ENCODE results near the gene PKN3. TPM values are rescaled to one million over a fixed set of nuclear protein-coding genes. Genes with fewer than 3 reads are reported as not detected.
A peak's percentile ranks its signal among the peaks of the same experiment; 100 is the strongest.
"Not testable (repeated sequence)": the region's sequence is repeated elsewhere in the genome, so short reads cannot be mapped to it uniquely, and the experiment has no call there.

Gene PKN3
- total RNA-seq, 6 donors from 2014 or later: 4.8 to 38.8 (median 14.0) TPM

DNA sequence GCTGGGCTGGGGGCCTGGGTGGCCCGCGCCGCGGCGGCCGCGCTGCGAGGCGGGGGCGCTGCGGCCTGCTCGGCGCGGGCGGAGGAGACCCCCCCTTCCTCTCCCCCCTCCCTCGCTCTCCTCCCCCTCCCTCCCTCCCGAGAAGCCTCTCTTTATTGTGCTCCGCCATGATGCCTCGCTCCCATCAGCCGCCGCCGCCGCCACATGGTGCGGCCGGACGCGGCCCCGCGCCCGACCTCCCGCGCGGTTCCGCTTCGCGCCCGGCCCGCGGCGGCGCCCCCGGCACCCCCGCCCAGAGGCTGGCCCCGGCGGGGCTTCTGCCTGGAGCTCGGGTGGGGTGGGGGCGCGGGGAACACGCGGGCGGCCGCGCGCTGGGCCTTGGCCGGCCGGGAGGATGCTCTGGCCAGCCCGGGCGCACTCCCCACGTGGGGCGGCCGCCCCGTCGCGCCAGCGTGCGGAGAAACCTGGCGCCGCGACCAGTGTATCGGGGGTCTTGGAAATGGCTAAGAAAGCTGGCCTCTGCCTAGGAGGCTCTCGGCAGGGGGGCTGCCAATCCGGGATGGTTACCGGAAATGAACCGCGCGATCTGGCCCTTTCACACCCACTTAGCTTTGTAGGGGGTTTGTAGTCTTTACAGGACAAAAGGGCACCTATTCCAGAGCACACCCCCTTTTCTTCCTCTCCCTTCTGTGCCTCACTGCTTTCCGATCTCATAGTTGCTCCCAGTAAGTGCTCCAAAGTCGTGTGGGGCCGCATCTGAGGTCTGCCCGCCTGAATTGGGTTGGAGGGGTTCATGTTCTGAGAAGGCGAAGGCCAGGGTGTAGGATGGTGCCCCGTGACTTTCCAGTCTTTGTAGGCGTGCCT is 12.3 kb upstream of the PKN3 start:
- Histone ChIP-seq H3K9me3 (no peaks in the 10 kb centered on the region), H3K4me1 (peaks cover 39 to 51% (median 45%) of the 10 kb centered on the region in 4 donors), H3K27me3 (no peaks in the 10 kb centered on the region), H3K27ac (peak overlapping the region; percentile 68 to 98 (median 87)), H3K36me3 (peaks cover 20 to 39% (median 28%) of the 10 kb centered on the region in 4 donors), H3K4me3 (peak overlapping the region; percentile 88 to 95 (median 92))
- TF ChIP-seq EP300 (IDR thresholded peaks at IDR 0.05): no peak
- no peak for TF ChIP-seq POLR2A (IDR thresholded peaks at IDR 0.05)
- TF ChIP-seq, protein P1, sequence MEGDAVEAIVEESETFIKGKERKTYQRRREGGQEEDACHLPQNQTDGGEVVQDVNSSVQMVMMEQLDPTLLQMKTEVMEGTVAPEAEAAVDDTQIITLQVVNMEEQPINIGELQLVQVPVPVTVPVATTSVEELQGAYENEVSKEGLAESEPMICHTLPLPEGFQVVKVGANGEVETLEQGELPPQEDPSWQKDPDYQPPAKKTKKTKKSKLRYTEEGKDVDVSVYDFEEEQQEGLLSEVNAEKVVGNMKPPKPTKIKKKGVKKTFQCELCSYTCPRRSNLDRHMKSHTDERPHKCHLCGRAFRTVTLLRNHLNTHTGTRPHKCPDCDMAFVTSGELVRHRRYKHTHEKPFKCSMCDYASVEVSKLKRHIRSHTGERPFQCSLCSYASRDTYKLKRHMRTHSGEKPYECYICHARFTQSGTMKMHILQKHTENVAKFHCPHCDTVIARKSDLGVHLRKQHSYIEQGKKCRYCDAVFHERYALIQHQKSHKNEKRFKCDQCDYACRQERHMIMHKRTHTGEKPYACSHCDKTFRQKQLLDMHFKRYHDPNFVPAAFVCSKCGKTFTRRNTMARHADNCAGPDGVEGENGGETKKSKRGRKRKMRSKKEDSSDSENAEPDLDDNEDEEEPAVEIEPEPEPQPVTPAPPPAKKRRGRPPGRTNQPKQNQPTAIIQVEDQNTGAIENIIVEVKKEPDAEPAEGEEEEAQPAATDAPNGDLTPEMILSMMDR (IDR thresholded peaks at IDR 0.05): no peak
- TF ChIP-seq POLR2AphosphoS5 (IDR thresholded peaks at IDR 0.05): no peak
- DNase-seq (peak in 1 of 2 donors; percentile 89), ATAC-seq (ENCODE audit: low FRiP score in 2 of 2) (no peak)
- WGBS, 2 donors: 0 to 1% methylated on average over 7 to 36 of the region's 83 CpGs

DNA sequence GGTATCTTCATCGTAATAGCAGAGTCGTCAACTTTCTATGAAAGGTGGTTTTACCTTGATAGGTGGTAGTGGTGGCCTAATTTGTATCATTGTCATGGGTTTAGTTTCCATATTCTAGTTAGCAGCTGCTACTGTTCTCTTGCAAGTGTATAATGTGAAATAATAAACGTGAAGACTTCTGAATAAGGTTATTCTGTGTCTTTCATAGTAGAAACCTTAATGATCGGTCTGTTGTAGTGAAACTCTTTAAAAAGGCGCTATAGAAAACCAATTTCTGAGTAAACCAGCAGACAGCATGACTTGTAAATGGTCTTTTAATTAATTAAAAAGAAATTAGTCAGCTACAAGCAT is 11.6 kb upstream of the PKN3 start:
- TF ChIP-seq, protein P1 (IDR thresholded peaks at IDR 0.05): no peak
- TF ChIP-seq POLR2AphosphoS5 (IDR thresholded peaks at IDR 0.05) (no peak), POLR2A (IDR thresholded peaks at IDR 0.05) (no peak), EP300 (IDR thresholded peaks at IDR 0.05) (no peak)
- 16 to 17% methylated on average over 5 of the region's 5 CpGs for WGBS, 2 donors

DNA sequence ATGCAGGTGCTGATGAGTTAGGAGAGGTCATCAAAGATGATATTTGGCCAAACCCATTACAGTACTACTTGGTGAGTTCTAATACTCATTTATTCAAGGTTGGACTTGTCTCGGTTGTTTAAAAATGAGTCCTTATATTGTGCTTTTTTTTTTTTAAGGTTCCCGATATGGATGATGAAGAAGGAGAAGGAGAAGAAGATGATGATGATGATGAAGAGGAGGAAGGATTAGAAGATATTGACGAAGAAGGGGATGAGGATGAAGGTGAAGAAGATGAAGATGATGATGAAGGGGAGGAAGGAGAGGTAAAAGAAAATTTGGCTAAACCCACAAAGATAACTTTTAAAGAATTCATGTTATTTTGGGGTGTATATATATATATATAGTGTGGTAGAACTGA is 8.6 kb upstream of the PKN3 start:
- not testable (repeated sequence) for ATAC-seq (ENCODE audit: low FRiP score in 2 of 2); H3K9me3 ChIP-seq; DNase-seq; H3K4me3 ChIP-seq; H3K27me3 ChIP-seq; H3K27ac ChIP-seq
- peaks cover 11 to 17% (median 16%) of the 10 kb centered on the region in 4 donors for H3K4me1 ChIP-seq
- 84 to 89% methylated on average over 3 of the region's 3 CpGs for WGBS, 2 donors
- peaks cover 30 to 60% (median 39%) of the 10 kb centered on the region in 4 donors for H3K36me3 ChIP-seq

More for the DNA sequence above, 11.6 kb upstream of the PKN3 start:
- peaks cover 22 to 44% (median 31%) of the 10 kb centered on the region in 4 donors for H3K36me3 ChIP-seq
- H3K27me3 ChIP-seq: no peaks in the 10 kb centered on the region
- H3K4me3 ChIP-seq: peak overlapping the region; percentile 88 to 95 (median 92)
- H3K27ac ChIP-seq: peak overlapping the region; percentile 68 to 98 (median 74)
- no peaks in the 10 kb centered on the region for H3K9me3 ChIP-seq
- no peak for DNase-seq
- H3K4me1 ChIP-seq: peaks cover 33 to 45% (median 39%) of the 10 kb centered on the region in 4 donors
- ATAC-seq (ENCODE audit: low FRiP score in 2 of 2): no peak

DNA sequence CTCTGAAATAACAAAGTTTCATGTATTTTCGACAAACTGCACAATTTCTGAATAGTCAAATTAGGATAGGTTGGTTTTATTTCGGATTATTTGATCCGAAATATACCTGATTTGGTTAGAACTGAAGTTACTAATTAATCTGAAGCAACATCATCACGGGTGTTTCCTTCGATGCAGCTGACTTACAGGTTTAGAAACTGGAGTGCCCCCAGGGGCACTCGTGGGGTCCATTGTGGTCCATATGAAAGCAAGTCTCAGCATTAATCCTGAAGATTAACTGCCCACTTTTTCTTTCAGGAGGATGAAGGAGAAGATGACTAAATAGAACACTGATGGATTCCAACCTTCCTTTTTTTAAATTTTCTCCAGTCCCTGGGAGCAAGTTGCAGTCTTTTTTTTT is 8.0 kb upstream of the PKN3 start:
- peaks cover 11 to 17% (median 16%) of the 10 kb centered on the region in 4 donors for H3K4me1 ChIP-seq
- H3K36me3 ChIP-seq: peaks cover 30 to 60% (median 39%) of the 10 kb centered on the region in 4 donors
- H3K4me3 ChIP-seq: no peak overlapping the region
- DNase-seq (no peak), ATAC-seq (ENCODE audit: low FRiP score in 2 of 2) (no peak)
- TF ChIP-seq EP300 (IDR thresholded peaks at IDR 0.05) (no peak), POLR2A (IDR thresholded peaks at IDR 0.05) (no peak), POLR2AphosphoS5 (IDR thresholded peaks at IDR 0.05) (no peak)
- TF ChIP-seq, protein P1 (IDR thresholded peaks at IDR 0.05): no peak
- no peaks in the 10 kb centered on the region for H3K9me3 ChIP-seq
- no peak overlapping the region for H3K27ac ChIP-seq
- 80 to 84% methylated on average over 6 of the region's 6 CpGs for WGBS, 2 donors
- H3K27me3 ChIP-seq: no peaks in the 10 kb centered on the region

DNA sequence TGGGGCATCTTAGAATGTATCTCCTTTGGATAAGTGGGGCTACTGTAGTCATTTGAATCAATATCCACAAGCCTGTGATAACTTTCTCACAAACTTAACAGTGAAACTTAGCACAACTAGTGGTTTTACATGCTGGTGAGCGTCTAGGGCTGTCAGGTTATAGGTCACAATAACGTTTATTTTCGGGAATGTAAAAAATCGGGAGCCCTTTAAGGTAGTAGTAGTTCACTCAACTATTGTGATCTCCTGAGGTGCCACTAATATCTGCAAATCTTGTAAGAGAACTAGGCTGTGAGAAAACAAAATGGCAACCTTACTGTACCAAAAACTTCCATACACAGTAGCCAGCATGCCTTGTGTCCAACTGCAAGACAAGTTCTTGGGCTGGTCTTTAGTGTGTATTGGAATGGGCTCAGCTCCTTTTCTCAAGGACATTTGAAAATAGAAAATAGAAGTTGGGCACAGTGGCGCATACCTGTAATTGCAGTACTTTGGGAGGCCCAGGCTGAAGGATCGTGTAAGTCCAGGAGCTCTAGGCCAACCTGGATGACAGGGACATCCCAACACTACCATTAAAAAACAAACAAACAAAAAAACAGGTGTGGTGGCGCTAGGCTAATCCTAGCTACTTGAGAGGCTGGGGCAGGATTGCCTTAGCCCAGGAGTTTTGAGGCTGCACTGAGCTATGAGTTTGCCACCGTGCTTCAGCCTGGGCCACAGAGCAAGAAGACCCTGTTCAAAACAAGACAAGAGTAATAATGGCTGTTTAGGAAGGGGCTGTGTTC is 5.2 kb upstream of the PKN3 start:
- Histone ChIP-seq H3K4me1 (peaks cover 0 to 7% (median 3%) of the 10 kb centered on the region in 4 donors), H3K9me3 (no peaks in the 10 kb centered on the region), H3K4me3 (no peak overlapping the region), H3K27me3 (no peaks in the 10 kb centered on the region), H3K36me3 (peaks cover 26 to 50% (median 35%) of the 10 kb centered on the region in 4 donors), H3K27ac (peak overlapping the region in 1 of 4 donors; percentile 6)
- ATAC-seq (ENCODE audit: low FRiP score in 2 of 2) (no peak), DNase-seq (no peak)
- 77 to 79% methylated on average over 8 of the region's 8 CpGs for WGBS, 2 donors
- TF ChIP-seq POLR2A (IDR thresholded peaks at IDR 0.05): no peak
- no peak for TF ChIP-seq POLR2AphosphoS5 (IDR thresholded peaks at IDR 0.05)
- TF ChIP-seq, protein P1 (IDR thresholded peaks at IDR 0.05): no peak
- no peak for TF ChIP-seq EP300 (IDR thresholded peaks at IDR 0.05)

DNA sequence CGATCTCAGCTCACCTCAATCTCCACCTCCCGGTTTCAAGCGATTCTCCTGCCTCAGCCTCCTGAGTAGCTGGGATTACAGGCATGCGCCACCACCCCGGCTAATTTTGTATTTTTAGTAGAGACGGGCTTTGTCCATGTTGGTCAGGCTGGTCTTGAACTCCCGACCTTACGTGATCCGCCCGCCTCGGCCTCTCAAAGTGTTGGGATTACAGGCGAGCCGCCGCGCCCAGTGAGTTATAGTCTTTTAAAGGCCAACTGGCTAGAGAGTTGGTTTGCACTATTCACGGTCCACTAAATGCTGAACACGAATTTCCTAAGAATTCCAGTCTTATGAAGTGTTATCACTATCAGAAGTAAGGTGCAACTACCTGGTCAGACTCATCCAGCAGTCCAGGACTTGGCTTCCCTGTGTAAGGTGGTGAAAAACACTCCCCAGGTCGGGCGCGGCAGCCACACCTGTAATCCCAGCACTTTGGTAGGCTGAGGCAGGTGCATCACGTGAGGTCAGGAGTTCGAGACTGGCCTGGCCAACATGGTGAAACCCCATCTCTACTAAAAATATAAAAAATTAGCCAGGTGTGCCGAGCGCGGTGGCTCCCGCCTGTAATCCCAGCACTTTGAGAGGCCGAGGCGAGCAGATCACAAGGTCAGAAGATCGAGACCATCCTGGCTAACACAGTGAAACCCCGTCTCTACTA is 3.1 kb upstream of the PKN3 start:
- WGBS, 2 donors: 94 to 98% methylated on average over 30 of the region's 30 CpGs
- DNase-seq; H3K4me3 ChIP-seq; H3K9me3 ChIP-seq; H3K27ac ChIP-seq; H3K27me3 ChIP-seq; ATAC-seq (ENCODE audit: low FRiP score in 2 of 2): not testable (repeated sequence)
- Histone ChIP-seq H3K4me1 (peaks cover 1 to 24% (median 17%) of the 10 kb centered on the region in 4 donors), H3K36me3 (peaks cover 12 to 28% (median 18%) of the 10 kb centered on the region in 4 donors)

Data from upper lobe of left lung (tissue), 6 donors.